AG04449 (cell line): ENCODE measurements around the gene IQCK.

Source experiments
- CTCF ChIA-PET: fragments of 350-600 bp; formaldehyde crosslinking; extraction: SDS; loops from one replicate; lab custom pipeline; 2021; ENCODE audit warnings: antibody characterized with exemption; lab: Yijun Ruan, JAX
- POLR2A ChIA-PET: fragments of 400-600, 350-600 bp; formaldehyde crosslinking; extraction: SDS; loops from one replicate; lab custom pipeline; 2020; ENCODE audit warnings: antibody characterized with exemption, inconsistent platforms; lab: Yijun Ruan, JAX
- DNase-seq: peaks from one replicate; pipeline ENCODE4 v3.0.0-alpha.2; 2010; ENCODE audit warnings: low read depth, low spot score
- H3K4me3 ChIP-seq: 2 replicates; pipeline ENCODE4 v1.5.1; 2011; ENCODE audit warnings: low read depth, mild to moderate bottlenecking, control low read depth, low read length
- TF ChIP-seq, protein P1 (sequence below): IDR thresholded peaks from one replicate; pipeline ENCODE4 v1.5.1; 2011; ENCODE audit warnings: mild to moderate bottlenecking, moderate library complexity, low read length, control low read depth, inconsistent platforms; ENCODE audit not compliant: insufficient read depth; ENCODE audit errors: missing control alignments

The IQCK gene

DNA sequence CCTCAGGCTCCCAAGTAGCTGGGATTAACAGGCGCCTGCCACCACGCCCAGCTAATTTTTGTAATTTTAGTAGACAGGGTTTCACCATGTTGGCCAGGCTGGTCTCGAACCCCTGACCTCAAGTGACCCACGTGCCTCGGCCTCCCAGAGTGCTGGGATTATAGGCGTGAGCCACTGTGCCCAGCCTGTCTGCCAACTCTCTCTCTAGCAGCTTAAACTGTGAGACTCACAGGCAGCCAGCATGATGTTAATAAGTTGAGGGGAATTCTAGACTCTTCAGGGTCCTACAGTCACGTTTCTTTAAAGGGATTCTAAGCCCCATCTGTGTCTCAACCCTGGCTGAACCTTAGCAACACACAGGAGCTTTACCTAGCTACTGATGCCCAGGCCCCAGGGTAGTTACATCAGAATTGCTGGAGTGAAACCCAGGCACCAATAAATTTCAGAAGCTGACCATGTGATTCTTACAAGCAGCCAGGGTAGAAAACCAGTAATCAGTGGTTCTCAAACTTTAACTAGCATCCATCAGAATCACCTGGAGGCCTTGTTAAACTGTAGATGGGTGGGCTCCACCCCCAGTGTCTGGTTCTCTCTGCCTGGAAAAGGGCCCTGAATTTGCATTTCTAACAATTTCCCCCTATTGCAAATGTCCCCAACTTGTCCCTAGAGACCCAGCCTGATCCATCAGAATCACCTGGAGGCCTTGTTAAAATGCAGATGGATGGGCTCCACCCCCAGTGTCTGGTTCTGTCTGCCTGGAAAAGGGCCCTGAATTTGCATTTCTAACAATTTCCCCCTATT lies 135.9 kb downstream of the IQCK start:
- no peak overlapping the region for H3K4me3 ChIP-seq
- TF ChIP-seq, protein P1, sequence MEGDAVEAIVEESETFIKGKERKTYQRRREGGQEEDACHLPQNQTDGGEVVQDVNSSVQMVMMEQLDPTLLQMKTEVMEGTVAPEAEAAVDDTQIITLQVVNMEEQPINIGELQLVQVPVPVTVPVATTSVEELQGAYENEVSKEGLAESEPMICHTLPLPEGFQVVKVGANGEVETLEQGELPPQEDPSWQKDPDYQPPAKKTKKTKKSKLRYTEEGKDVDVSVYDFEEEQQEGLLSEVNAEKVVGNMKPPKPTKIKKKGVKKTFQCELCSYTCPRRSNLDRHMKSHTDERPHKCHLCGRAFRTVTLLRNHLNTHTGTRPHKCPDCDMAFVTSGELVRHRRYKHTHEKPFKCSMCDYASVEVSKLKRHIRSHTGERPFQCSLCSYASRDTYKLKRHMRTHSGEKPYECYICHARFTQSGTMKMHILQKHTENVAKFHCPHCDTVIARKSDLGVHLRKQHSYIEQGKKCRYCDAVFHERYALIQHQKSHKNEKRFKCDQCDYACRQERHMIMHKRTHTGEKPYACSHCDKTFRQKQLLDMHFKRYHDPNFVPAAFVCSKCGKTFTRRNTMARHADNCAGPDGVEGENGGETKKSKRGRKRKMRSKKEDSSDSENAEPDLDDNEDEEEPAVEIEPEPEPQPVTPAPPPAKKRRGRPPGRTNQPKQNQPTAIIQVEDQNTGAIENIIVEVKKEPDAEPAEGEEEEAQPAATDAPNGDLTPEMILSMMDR: no peak
- ChIA-PET CTCF (interaction anchor here (1.5 kb wide), 1 partner anchor 33 kb away, joined by 5 read pairs; no protein-coding TSS in a partner anchor), POLR2A (no interaction called here)
- no peak for DNase-seq

DNA sequence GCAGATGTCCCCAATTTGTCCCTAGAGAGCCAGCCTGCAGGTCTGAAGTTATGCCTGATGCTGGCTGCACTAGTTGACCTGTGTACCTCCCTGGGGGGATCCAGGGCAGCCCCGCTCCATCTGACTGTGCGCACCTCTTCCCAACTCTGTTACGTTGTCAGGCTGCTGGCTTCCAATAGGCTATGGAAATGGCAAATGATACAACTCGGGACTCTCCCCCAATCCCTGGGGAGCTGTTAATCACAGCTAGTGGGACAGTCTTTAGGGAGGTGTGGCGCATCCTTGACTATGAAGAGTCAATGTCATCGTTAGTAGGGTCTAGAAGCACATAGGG lies 136.4 kb downstream of the IQCK start:
- ChIA-PET CTCF (interaction anchor here (1.5 kb wide), 1 partner anchor 32 kb away, joined by 5 read pairs; no protein-coding TSS in a partner anchor), POLR2A (no interaction called here)
- TF ChIP-seq, protein P1: no peak
- no peak for DNase-seq
- no peak overlapping the region for H3K4me3 ChIP-seq

DNA sequence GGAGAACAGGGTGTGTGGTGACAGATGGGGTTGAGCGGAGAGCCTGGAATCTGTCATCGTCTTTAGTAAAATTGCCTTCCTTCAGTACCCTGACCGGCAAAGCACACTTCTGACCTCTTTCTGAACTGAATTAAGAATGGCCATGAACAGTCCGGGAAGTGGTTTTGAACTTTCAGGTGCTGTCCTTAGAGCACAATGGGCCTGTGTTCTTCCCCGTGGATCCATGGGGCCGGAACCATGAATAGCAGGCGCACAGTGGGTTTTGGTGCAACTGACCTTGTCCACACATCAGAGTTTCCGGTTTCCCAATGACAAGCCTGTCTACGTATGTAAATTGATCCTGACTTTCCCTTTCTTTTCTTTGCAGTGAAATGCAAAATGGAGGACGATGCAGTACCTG lies 138.0 kb downstream of the IQCK start:
- no peak overlapping the region for H3K4me3 ChIP-seq
- POLR2A ChIA-PET: no interaction called here
- CTCF ChIA-PET: interaction anchor here (0.7 to 1.6 kb wide), 2 partner anchors 298 to 529 kb away, joined by 3 read pairs; no protein-coding TSS in a partner anchor
- TF ChIP-seq, protein P1: no peak
- DNase-seq: no peak

DNA sequence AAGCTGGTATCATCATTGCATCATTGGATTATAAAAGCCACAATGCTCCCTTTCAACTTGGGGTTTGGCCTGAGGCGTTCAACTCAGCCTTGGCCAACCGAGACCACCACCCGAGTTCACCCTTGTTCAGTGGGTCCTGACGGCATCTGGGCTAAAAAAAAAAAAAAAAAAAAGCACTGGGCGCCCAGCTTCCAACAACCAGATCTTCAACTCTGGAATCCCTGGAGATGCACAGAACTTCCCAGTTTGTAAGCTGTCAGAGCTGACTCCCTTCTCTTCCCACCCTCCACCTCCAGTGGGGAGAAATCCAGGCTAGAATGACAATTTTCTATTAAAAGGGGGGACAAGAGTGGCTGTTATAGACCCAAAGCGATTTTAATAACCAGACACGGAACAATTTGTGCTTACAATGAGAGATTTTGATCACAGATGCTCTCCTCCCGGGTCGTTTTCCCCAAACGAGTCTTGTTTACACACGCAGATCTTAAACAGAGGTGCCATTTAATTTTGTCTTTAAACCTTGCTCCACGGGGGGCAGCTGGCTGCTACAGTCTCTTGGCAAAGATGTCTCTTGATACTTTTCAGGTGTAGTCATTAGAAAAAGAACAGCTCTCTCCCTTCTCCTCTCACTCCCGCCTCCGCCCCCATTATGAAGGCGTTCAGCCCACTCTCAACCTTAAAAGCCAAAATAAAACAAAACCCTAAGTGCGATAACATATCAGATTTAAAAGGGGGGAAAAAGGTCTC lies 139.7 kb downstream of the IQCK start:
- no peak for DNase-seq
- TF ChIP-seq, protein P1: no peak
- H3K4me3 ChIP-seq: no peak overlapping the region
- POLR2A ChIA-PET: no interaction called here
- CTCF ChIA-PET: no interaction called here

DNA sequence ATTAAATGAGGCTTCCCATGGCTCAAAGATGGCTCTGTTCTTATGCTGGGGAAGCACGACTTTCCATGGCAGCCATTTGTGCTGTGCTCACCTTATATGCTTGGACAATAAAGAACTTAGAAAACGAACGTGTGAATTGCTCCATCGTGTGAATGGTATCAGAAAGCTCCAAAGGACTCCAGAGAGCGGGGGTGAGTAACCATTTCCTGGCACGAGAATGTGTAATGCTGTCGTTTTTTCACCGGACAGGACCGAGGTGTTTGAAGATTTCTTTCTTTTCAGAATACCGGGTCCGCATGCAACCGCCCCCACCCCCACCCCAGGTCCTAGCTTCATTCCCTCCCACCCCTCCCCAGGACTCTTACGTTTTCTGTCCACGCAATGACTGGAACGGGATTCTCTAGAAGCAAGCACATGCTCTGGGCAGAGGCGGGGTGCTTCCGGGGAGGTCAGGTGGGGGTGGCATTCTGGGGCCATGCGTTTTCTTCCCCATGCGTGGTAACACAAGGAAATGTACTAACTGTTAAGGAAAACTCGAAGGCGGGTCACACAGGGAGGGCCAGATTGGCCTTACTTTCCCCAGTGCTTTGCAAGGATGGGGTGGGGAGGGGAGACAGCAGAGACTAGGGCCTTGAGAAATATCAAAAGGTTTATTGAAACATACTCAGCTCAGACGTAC lies 140.4 kb downstream of the IQCK start:
- POLR2A ChIA-PET: no interaction called here
- TF ChIP-seq, protein P1: no peak
- DNase-seq: no peak
- CTCF ChIA-PET: no interaction called here
- no peak overlapping the region for H3K4me3 ChIP-seq

DNA sequence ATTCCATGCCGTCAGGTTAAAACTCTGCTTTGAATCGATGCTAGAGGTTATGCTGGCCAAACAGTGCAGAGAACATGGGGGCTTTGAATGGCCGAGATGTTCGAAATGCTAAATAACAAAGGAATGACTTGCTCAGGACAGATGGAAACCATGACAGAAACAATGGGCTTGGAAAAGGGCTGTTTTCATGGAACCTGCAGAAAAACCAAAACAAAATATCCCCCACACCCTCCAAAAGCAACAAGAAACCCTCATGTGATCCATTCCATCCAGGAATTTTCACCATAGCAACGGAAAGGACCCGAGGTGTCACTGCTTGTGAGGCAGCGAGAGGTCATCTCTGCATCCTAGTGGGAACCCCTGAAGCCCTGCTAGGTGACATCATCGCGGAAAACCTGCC lies 141.1 kb downstream of the IQCK start:
- ChIA-PET CTCF (no interaction called here), POLR2A (no interaction called here)
- H3K4me3 ChIP-seq: no peak overlapping the region
- TF ChIP-seq, protein P1: no peak
- DNase-seq: no peak
